GM21529 (cell line): ENCODE data around the gene NPTXR.
A peak's percentile ranks its signal among the peaks of the same experiment; 100 is the strongest.

Source experiments
- ATAC-seq: cut with Tn5 transposase; IDR thresholded peaks from one replicate; pipeline ENCODE4 v1.9.1; 2021; ENCODE audit not compliant: unreplicated experiment

The NPTXR gene

DNA sequence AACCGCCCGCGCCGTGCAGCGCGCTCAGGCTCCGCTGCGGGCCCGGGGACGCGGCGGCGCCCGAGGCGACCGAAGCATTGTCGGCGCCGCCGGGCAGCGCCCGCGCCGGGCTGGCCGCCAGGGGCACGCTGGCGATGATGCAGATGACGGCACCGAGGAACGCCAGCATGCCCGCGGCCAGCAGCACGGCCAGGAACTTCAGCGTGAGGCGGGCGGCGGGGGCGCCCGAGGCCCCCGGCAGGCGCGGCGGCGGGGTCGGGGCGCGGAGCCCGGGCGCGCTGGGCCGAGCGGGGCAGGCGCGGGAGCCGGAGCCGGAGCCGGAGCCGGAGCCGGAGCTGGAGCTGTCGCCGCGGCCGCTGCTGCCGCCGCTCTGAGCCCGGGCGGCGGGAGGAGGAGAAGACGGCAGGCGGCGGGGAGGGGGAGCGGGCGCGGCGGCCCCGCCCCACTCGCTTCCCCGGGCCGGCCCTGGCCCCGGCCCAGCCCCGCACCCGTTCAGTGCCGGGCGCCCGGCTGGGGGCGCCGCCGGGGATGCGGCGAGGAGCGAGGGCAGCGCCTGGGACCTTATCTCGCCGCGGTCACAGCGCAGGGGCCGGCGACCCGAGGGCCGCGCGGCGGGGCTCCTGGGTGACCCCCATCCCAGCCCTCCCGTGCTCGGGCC lies at the start of gene NPTXR:
Gene NPTXR (minus strand): TSS at position 372 of the 658 bp plus-strand sequence.
- no peak for ATAC-seq

DNA sequence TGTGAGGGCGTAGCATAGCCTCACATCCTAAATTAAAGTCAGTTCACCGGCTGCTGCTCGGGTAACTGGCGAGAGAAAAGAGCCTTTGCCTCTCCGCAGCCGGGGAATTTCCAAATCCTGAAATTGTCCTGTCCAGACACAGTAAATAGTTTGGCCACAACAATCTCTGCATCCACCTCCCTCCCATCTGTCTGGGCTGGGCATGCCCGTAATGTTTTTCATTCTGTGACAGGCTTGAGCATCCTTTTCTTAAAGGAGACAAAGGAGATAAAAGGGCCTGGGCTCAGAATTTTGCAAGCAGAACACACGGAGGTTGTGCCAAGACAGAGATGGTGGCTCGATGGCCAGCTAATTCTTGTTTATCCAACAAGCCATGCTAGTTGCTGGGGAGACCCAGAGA lies 47.4 kb upstream of the NPTXR start:
- ATAC-seq = no peak

DNA sequence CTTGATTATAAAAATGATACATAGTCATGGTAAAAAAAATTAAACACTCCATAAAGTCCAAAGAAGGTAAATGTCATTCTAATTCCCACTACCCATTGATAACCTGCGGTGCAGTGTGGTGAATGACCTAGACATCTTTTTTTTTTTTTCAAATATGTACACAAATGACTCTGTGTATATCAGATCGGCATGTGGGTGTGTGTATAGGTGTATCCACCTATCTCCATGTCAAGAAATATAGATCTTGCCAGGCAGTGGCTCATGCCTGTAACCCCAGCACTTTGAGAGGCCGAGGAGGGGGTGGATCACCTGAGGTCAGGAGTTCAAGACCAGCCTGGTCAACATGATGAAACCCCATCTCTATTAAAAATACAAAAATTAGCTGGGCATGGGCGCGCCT lies 46.5 kb upstream of the NPTXR start:
- ATAC-seq = no peak

DNA sequence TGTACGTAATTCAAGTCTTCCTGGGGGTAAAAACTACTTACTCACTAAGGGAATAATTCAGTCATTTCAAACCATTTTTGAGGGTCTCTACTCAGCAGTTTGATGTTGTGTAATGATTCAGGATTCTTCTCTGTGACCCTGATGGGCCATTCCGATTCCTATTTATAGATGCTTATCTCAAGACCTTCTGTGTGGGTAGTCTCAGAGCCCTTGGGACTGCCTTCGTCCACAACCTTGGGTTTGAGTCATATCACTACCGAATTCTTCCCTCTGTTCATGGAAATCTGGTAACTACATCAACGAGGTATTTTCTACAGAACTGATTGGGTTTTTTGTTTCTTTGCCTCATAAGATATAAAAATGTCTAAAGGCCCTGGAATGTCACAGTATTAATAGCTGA lies 42.5 kb upstream of the NPTXR start:
- ATAC-seq = no peak

DNA sequence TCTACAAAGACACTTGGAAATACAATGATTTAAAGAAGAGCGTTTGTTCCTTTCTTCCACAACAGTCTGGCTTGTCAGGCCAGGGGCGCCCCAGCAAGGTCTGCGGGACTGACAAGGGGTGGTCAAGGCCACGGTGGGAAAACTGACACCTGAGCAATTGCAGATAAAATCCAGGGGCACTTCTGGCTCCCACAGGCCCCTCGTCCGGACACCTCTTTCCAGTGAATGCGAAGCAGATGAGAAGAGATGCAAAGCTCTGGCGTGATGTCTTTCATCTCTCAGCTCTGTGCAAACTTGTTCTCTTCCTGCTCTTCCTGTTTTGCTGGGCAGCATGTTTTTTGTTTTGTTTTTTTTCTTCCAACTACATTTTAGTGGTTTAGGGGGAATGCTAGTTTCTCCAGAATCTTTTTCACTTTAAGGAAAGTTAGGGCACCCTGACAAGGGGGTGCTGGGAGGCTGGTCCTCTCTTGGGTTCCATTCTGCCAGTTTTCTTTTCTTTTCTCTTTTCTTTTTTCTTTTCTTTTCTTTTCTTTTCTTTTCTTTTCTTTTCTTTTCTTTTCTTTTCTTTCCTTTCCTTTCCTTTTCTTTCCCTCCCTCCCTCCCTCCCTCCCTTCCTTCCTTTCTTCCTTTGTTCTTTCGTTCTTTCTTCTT lies 39.3 kb upstream of the NPTXR start:
- no peak for ATAC-seq

DNA sequence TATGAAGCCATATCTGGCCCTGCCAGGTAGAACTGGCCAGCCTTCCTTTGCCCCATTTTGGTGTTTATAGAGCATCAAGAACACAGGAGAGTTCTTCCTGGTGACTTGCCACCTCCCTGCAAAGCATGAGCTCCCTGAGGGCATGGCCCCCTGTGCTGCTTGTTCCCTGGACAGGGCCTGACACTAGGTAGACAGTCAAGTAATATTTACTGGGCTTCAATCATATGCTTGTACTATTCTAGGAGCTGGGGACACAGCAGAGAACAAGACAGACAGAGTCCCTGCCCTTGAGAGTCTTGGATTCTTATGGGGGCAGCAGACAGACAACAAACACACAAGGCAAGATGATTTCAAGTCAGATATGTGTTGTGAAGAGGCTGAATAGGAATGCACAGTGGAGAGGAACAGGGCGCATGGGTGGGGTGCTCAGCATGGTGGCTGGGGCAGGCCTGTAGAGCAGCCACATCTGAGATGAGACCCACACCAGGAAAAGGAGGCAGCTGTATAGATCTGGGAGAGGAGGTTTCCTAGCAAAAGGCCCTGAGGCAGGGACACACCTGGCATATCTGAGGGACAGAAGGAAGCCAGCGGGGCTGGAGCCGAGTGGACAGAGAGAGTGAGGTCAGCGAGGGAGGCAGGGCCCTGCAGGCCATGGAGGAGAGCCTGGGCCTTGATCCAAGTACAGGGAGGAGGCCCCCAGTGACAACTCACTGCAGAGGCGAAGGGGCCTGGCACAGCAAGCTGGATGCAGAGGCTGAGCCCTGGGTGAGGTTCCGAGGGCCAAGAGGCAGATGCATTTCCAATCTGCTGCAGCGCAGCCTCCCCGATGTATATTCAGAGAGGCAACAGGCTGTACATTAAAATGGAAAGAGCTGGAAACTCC lies 38.4 kb upstream of the NPTXR start:
- no peak for ATAC-seq

DNA sequence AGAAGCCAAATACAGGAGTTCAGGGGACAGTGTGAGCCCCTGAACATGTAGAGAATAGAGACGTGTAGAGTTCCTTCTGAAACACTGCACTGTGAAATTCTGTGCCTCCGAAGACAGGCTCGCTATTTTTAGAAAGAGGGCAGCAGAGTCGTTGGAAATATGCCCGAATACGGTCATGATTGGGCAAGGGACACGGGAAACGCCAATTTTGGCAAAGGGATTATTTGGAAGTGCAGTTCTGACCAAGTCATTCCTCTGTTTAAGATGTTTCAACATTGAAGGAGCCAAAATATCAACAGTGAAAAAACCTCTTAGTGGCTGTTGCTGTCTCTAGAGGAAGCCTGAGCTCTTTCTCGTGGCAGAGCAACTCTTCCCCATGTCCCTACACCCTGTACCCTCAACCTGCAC lies 37.6 kb upstream of the NPTXR start:
- no peak for ATAC-seq

DNA sequence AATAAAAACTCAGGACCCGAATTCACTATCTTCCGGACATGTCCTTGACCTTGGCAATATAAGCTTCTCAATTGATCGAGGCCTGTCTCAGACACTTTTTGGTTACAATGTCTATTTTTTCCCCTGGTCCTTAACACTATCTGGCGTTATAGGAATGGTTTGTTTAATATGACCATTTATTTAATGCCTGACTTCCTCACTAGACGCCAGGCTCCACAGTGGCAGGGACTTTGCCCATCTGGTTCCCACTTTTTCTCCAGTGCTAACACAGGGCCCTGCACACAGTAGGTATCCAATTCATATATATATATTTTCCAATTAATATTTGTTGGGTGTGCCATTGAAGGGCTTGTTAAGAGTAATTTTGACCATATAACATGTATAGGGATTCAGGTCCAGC lies 36.1 kb upstream of the NPTXR start:
- ATAC-seq = no peak

DNA sequence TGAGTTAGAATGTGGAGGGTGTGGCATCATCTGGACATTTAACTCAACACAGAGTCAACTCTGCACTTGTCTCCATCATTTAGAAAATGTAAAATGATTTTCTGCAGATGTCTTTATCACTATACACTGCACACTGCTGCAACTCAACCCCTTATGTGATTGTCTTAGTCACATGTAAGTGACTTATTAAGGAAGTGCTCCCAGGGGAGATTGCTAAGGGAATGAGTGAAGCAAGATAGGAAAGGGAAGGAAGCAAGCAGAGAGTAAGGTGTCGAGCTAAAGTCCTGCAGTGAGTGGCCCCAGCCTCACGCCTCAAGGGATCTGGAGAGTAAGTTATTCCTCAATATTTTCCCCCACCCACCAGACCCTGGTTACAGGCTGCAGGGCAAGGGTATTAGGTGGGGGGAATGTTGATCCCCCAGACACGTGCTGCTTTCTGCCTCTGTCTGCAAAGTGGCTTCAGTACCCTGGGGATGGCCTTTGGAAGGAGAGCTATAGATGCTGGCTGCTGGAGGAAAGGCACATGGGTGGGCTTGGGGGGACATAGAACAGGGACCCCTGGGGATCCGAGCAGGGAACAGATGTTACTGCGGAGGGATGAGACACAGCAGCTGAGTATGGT lies 35.4 kb upstream of the NPTXR start:
- ATAC-seq = no peak

DNA sequence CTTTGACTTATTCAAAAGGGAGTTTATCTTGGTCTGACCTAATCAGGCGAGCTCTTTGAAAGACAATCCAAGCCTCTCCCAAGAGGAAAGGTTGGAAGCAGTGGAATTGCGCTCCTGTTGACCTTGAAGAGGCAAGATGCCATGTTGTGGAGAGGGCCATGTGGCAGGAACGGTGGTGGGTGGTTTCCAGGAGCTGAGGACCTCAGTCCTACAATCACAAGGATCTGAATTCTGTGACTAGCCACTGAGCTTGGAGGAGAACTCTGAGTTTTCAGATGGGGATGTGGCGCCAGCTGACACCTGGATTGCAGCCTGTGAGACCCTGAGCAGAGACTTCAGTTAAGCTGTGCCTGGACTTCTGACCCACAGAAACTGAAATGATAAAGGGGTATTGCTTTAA lies 34.2 kb upstream of the NPTXR start:
- no peak for ATAC-seq

DNA sequence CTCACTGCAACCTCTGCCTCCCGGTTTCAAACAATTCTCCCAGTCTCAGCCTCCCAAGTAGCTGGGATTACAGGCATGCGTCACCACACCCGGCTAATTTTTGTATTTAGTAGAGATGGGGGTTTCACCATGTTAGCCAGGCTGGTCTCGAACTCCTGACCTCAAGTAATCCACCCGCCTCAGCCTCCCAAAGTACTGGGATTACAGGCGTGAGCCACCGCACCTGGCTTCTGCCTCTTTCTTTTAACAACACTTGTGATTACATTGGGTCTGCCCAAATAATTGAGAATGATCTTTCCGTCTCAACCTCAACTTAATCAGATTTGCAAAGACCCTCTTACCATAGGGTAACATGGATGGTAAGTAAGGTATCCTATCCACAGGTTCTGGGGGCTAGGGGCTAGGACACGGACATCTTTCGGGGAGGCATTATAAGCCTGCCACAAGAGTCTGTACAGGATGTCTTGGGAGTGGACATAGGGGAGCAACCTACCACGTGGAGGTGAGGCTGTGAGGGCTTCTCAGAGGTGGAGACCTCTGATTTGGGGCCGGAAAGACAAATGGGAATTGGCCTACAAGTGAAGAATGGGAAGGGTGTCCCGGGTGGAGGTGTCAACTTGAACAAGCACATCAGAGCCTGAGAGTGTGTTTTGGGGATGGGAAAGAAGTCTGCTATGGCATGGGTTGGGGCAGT lies 30.8 kb upstream of the NPTXR start:
- no peak for ATAC-seq

DNA sequence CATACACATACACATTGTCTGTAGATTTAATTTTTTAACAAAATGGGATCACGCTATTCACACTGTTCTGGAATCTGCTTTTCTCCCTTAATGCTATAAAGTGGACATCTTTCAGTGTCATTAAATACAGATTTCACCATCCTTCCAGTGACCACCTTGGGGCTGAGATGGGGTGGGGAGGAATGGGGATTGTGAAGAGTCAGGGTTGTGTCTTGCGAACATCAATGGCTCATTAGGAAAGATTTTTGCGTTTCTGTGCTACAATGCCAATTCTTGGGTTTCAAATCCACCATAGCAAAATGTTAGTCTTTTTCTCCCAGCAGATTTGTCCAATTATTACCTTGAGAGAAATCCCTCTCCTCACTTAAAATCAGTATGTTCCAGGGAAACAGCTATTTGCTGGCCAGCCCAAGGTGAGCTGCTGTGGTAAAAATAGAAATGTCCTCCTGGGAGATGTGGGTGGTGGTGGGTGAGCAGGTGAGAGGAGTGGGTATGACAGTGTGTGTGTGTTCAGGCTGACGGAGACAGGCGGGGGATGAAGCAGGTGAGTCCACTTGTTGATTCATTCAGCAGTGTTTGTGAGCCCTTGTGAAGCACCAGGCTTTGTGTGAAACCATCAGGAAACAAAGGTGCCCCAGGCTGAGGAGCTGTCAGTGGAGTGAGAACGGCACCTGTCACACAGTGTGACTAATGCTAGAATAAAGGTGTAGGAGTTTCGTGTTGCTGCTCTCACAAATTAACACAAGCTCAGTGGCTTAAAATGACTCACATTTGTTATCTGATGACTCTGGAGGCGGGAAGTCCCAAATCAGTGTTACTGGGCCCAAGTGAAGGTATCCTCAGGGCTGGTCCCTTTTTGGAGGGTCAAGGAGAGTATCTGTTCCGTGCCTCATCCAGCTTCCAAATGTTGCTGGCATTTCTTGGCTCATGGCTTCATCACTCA lies 29.9 kb upstream of the NPTXR start:
- no peak for ATAC-seq

DNA sequence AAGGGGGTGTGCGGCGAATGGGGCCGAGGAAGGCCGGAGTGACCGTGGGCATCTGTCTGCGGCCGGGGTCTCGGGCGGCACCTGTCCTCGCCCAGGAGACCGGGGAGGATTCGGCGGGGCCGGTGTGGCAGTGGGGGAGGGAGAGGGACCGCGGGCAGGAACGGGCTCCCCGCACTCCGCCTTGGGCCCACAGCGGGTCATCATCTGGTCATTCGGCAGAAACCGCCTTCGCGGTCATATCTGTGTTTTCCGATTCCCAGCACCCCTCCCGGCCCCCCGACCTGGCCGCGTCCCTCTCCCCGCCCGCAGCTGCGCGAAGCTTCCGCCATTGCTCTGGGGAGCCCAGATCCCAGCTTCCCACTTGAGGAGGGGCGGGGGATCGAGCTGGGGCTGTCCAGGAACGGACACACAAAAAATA lies 29.0 kb upstream of the NPTXR start:
- ATAC-seq = no peak

DNA sequence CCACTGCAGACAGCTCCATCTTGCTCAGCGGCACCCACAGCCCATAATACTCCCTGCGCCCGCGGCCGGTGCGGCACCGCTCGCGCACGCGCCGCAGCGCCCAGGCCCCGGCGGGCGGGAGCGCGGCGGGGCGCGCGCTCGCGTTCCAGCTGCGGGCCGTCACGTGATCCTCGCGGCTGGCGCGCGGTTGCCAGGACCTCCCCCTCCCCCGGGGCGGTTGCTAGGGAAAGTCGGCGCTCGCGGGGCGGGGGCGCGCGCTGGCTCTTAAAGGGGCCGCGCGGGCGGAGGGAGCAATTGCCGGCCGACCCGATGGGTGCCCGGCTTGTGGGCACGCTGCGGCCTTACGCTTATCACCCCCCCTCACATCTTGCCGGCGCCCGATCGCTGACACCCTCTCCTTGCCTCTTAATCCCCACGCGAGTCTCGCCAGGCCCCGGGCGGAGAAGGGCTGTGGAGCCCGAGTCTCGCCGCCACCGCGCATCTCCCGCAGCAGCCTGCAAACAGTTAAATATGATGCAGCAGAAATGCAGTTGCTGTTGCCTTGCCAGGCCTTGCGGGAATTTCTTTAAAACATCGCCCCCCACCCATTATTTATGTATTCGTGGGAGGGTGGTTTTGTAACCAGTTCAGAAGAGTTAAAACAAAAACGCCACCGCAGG lies 28.5 kb upstream of the NPTXR start, which contains the start of gene CBX6:
Gene CBX6 (minus strand): TSS at position 45 of the 659 bp plus-strand sequence. CDS start 26 bp downstream, at position 19.
- peak; percentile 56 for ATAC-seq

DNA sequence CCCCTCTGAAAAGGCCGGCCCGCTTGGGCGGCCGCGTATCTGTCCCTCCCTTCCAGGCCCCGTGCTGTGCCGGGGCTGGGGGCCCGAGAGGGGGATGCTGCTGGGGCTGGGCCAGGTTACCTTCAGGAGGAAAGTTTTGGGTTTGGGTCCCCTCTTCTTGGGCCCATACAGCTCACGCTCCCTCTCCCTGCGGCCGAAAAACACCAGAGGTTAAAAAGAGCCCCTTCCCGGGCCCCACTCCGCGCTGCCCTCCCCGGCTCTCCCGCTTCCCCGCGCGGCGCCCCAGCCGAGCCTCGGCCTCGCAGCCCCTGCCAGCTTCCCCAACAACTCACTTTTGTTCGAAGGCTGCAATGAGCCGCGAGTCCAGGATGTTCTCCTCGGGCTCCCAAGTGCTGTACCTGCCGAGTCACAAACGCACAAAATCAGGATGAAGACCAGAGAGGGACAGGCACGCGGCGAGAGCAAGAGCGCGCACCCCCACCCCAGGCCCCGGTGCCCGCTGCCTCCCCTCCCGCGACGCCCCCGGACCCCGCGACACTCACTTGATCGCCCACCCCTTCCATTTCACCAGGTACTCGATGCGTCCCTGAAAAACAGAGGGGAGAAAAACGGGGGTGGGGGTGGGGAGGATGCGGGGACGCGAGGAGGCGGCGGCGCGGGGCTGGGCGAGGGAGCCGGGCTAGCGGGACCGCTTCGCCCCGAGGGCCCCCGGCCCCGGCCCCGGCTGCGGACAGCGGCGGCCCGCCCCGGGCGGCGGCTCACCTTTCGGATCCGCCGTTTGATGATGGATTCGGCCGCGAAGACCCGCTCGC lies 27.7 kb upstream of the NPTXR start:
- peak; percentile 15 for ATAC-seq

DNA sequence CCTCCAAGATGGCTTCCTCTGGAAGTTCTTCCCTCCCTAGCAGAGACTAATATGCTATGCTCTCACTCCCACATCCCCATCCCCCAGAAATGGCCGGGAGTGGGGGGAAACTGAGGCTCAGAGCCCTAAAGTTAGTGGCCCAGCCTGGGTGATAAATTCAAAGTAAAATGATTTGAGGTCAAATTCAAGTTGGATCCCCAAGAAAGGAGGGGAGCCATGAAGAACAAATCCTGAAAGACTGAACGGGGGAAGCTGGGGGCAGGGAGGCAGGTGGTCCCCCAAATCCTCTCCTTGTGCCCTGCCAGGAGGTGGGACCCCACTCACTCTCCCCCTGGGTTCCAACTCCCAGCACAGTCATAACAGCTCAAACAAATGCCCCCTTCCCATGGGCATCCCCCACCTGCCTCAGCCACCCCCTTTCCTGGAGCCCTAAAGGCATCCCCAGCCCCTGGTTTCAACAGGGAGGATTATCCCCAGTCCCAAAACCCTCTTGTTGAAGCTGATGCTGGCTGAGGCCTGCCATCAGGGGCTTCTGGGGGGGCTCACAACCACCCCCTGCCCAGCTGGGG lies 27.0 kb upstream of the NPTXR start:
- no peak for ATAC-seq

DNA sequence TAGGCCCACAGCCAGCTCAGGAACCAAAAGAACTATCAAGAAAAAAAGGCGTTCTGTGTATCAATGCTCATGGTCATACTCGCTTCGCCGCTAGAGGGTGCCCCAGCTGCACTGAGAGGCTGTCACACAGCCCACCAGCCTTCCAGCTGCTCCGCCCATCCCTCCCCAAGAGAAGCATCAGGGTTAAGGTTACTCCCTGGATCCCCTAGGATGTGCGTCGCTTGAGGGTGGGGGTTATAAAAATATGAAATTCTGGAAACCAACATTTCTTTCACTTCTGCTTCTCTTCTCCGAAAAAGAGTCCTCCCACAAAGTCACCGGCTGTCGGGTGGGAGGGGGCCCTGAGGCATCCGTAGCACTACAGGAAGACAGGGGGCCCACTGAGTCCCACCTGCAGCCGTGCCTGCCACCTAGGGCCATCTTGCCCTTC lies 26.5 kb upstream of the NPTXR start:
- ATAC-seq = peak; percentile 30

DNA sequence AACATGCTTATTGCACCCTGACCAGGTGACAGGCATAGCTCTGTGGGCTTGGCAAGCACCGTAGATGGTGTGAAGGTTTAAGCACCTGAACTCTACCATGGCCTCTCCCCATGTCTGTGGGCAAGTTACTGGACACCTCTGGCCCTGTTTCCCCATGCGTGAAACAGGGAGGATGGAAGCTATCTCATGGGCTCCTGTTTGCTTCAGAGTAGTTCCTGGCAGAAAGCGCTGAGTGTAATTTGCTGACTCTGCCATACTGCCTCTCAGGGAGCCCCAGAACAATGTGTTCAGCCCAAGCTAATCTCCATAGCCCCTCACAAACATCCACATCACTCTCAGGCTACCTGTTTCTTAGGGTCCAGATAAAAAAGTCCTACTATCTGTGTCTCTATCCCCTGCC lies 25.8 kb upstream of the NPTXR start:
- no peak for ATAC-seq
